LNCaP clone FGC (cell line): ENCODE measurements around the gene PPP1R2.
"Not testable (repeated sequence)": the region's sequence is repeated elsewhere in the genome, so short reads cannot be mapped to it uniquely, and the experiment has no call there.

Source experiments
- DNase-seq: peaks from one replicate; pipeline ENCODE4 v3.0.0-alpha.2; 2011; ENCODE audit warnings: low read depth
- H3K4me3 ChIP-seq: 2 replicates; pipeline ENCODE4 v1.5.1; 2011; ENCODE audit warnings: mild to moderate bottlenecking, low read depth, low read length, control low read depth
- TF ChIP-seq, protein P1 (sequence below): IDR thresholded peaks from 2 replicates; pipeline ENCODE4 v1.5.1; 2012; ENCODE audit warnings: mild to moderate bottlenecking; ENCODE audit not compliant: control insufficient read depth, insufficient read depth; ENCODE audit errors: extremely low read depth

The PPP1R2 gene

DNA sequence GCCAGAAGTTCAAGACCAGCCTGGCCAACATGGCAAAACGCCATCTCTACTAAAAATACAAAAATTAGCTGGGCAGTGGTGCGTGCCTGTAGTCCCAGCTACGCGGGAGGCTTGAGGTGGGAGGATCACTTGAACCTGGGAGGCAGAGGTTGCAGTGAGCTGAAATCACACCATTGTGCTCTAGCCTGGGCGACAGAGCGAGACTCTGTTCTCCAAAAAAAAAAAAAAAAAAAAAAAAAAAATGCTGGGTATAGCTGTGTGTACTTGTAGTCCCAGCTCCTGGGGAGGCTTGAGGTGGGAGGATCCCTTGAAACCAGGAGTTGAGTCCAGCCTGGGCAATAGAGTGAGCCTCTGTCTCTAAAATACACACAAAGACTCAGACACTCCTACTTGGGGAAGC, 32.0 kb downstream of the PPP1R2 start:
- DNase-seq: no peak

DNA sequence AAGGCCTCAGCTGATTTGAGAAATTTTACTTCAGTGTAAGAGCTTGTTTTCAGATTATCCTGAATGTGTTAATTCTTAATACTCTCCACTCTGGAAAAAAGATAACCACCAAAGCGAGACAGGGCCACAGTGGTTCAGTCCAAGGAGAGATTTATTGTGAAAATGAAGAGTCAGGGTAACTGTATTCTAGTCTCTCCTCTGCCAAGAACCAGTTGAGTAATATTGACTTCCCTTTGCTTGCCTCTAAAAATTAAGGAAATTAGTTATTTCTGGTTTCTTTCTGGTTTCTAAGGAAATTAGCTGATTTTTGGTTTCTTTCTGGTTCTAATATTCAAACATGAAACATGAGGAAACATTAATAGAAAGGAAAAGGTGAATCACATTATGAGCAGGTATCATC, 34.9 kb downstream of the PPP1R2 start:
- DNase-seq: no peak
- TF ChIP-seq, protein P1, sequence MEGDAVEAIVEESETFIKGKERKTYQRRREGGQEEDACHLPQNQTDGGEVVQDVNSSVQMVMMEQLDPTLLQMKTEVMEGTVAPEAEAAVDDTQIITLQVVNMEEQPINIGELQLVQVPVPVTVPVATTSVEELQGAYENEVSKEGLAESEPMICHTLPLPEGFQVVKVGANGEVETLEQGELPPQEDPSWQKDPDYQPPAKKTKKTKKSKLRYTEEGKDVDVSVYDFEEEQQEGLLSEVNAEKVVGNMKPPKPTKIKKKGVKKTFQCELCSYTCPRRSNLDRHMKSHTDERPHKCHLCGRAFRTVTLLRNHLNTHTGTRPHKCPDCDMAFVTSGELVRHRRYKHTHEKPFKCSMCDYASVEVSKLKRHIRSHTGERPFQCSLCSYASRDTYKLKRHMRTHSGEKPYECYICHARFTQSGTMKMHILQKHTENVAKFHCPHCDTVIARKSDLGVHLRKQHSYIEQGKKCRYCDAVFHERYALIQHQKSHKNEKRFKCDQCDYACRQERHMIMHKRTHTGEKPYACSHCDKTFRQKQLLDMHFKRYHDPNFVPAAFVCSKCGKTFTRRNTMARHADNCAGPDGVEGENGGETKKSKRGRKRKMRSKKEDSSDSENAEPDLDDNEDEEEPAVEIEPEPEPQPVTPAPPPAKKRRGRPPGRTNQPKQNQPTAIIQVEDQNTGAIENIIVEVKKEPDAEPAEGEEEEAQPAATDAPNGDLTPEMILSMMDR: no peak
- no peak overlapping the region for H3K4me3 ChIP-seq

More for the DNA sequence above, 32.0 kb downstream of the PPP1R2 start:
- TF ChIP-seq, protein P1: no peak
- no peak overlapping the region for H3K4me3 ChIP-seq

- TF ChIP-seq, protein P1: no peak
- no peak overlapping the region for H3K4me3 ChIP-seq
- no peak for DNase-seq
Measured at GRCh38 chr3:195475614-195476013, 67.5 kb downstream of the PPP1R2 start.

DNA sequence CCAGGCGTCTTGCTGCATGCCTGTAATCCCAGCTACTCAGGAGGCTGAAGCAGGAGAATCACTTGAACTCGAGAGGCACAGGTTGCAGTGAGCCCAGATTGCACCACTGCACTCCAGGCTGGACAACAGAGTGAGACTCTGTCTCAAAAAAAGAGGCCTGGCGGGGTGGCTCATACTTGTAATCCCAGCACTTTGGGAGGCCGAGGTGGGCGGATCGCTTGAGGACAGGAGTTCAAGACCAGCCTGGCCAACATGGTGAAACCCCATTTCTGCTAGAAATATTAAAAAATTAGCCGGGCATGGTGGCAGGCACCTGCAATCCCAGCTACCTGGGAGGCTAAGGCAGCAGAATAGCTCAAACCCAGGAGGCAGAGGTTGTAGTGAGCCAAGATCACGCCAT, 68.0 kb downstream of the PPP1R2 start:
- not testable (repeated sequence) for DNase-seq, H3K4me3 ChIP-seq

- no peak for DNase-seq
- TF ChIP-seq, protein P1: no peak
- H3K4me3 ChIP-seq: no peak overlapping the region
Measured at GRCh38 chr3:195468841-195469240, 74.3 kb downstream of the PPP1R2 start.

GRCh38 chr3:195468391-195468776, 74.7 kb downstream of the PPP1R2 start:
- TF ChIP-seq, protein P1: no peak
- H3K4me3 ChIP-seq: no peak overlapping the region
- DNase-seq: no peak

- DNase-seq: no peak
- no peak overlapping the region for H3K4me3 ChIP-seq
- TF ChIP-seq, protein P1: no peak
Measured at GRCh38 chr3:195467641-195468390, 75.3 kb downstream of the PPP1R2 start.

- H3K4me3 ChIP-seq: no peak overlapping the region
- TF ChIP-seq, protein P1: no peak
- no peak for DNase-seq
Measured at GRCh38 chr3:195466251-195466650, 76.9 kb downstream of the PPP1R2 start.
